ENCODE data around the gene ARTN. TPM values are rescaled to one million over a fixed set of nuclear protein-coding genes. Genes with fewer than 3 reads are reported as not detected.

Gene ARTN
- total RNA-seq, 1 experiment from 2014 or later: 10.6 TPM

DNA sequence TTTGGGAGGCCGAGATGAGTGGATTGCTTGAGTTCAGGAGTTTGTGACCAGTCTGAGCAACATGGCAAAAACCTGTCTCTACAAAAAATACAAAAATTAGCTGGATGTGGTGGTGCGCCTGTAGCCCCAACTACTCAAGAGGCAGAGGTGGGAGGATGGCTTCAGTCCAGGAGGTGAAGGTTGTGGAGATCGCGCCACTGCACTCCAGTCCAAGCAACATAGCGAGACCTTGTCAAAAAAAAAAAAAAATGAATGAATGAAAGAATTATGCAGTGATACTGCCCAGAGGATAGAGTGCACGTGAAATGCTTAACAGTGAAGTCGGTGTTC, 35.8 kb downstream of the ARTN start:
- H3K4me1 ChIP-seq (ENCODE audit: insufficient read depth, low read length): no peaks in the 10 kb centered on the region; the same call in 1 of the 2 replicates
- peaks cover 10 to 29% (median 14%) of the 10 kb centered on the region in 3 experiments; a peak in 6 of 7 replicates for H3K36me3 Mint-ChIP-seq (ENCODE audit: insufficient read depth in 1 of 3, low read depth in 3 of 3)
- no peak overlapping the region for H2BK5ac ChIP-seq (ENCODE audit: insufficient read length, low read length)
- peaks cover 10% of the 10 kb centered on the region for H3K23me2 ChIP-seq (ENCODE audit: insufficient read length, low read depth, low read length, poor library complexity, severe bottlenecking)
- H4K5ac ChIP-seq (ENCODE audit: insufficient read length, low read depth, low read length): no peak overlapping the region
- no peaks in the 10 kb centered on the region; the same call in 1 of the 2 replicates for H3K79me2 ChIP-seq (ENCODE audit: insufficient read depth, low read length)
- no peak overlapping the region for H2BK120ac ChIP-seq (ENCODE audit: low read depth, low read length, poor library complexity, severe bottlenecking)
- H3K9me3 Mint-ChIP-seq: no peaks in the 10 kb centered on the region
- peak overlapping the region; percentile 81 for H3K4me2 ChIP-seq (ENCODE audit: insufficient read depth, insufficient read length, low read length)
- H3K79me1 ChIP-seq (ENCODE audit: insufficient read depth, low read depth, low read length, poor library complexity, severe bottlenecking): peaks cover 3% of the 10 kb centered on the region
- H3K27me3 ChIP-seq (ENCODE audit: insufficient read depth, low read length): no peaks in the 10 kb centered on the region
- H2BK12ac ChIP-seq (ENCODE audit: insufficient read length, low read depth, low read length): no peak overlapping the region
- H3K27ac Mint-ChIP-seq: no peak overlapping the region
- peak overlapping the region; percentile 98 to 100 for H3K4me3 Mint-ChIP-seq
- no peaks in the 10 kb centered on the region for H3K9me3 ChIP-seq (ENCODE audit: control insufficient read depth, low read depth, low read length)
- no peak overlapping the region for H3K27ac ChIP-seq (ENCODE audit: insufficient read length, low read depth, low read length)
- H3K23ac ChIP-seq (ENCODE audit: insufficient read length, low read depth, low read length): no peak overlapping the region
- TF ChIP-seq CTCF (conservative IDR thresholded peaks at IDR 0.05): no peak
- no peak overlapping the region for H3K18ac ChIP-seq (ENCODE audit: insufficient read length, low read depth, low read length)
- WGBS (ENCODE audit: extremely low coverage, insufficient read length, low lambda C conversion rate): no CpG with 5 or more reads among the region's 7 CpGs
- H3T11ph ChIP-seq (ENCODE audit: low read length): no peak overlapping the region
- H2AFZ ChIP-seq (ENCODE audit: low read length): no peak overlapping the region
- no peak overlapping the region for H2BK20ac ChIP-seq (ENCODE audit: low read depth, low read length, poor library complexity, severe bottlenecking)
- H3K4me1 Mint-ChIP-seq: peaks cover 17 to 20% of the 10 kb centered on the region in 2 experiments
- H3K14ac ChIP-seq (ENCODE audit: insufficient read depth, low read length): no peak overlapping the region
- H3K27me3 Mint-ChIP-seq (ENCODE audit: low read depth): peaks cover 1% of the 10 kb centered on the region
- no peak overlapping the region for H2BK15ac ChIP-seq (ENCODE audit: low read depth, low read length)
- DNase-seq: no peak
- H3K9ac ChIP-seq (ENCODE audit: extremely low read depth, insufficient read length, low read length): no peak overlapping the region
- H4K20me1 ChIP-seq (ENCODE audit: control insufficient read depth, insufficient read depth, insufficient read length): no peaks in the 10 kb centered on the region
- H3K4ac ChIP-seq (ENCODE audit: low read depth, low read length): no peak overlapping the region
- H3K56ac ChIP-seq (ENCODE audit: insufficient read length, low read depth, low read length): no peak overlapping the region
- H4K8ac ChIP-seq (replicated peaks; ENCODE audit: insufficient read length, low read depth, low read length): no peak overlapping the region
- no peak overlapping the region for H4K91ac ChIP-seq (ENCODE audit: insufficient read length, low read depth, low read length)
- no peak overlapping the region for H2AK5ac ChIP-seq (ENCODE audit: insufficient read length, low read length)
